Colon (tissue), 2 donors: ENCODE results near the gene NINL.

Experiments used
- FAIRE-seq: peaks from 2 replicates; lab custom pipeline; 2012; peaks lifted over from hg19 to GRCh38; lab: Jason Lieb, UNC
- donor health status: control.
- donor health status: control.

The NINL gene

DNA sequence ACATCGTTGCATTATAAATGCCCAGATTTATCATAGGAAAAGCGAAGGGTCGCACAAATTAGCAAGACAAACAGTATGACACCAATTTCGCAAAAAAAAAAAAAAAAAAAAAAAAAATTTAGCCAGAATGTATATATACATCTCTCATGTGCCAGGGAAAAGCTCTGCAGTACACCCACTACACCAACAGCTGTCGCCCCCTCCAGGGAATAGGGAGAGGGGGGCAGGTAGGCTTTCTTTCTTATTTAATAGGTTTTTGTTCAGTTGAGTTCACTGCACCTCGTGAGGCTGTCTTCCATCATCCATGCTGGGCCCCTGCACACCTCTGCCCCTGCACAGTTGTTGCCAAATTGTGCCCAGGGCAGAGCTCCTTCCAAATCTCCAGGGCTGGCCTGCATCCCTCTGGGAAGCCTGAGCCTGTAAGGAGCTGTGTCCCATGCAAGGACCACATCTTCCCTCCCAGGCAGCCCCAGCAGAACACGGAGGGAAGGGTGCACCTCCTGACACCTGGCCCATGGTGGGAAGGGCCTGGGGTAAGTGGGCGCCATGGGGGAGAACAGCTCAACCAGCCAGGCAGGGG is 85.4 kb downstream of the NINL start:
- FAIRE-seq: no peak

DNA sequence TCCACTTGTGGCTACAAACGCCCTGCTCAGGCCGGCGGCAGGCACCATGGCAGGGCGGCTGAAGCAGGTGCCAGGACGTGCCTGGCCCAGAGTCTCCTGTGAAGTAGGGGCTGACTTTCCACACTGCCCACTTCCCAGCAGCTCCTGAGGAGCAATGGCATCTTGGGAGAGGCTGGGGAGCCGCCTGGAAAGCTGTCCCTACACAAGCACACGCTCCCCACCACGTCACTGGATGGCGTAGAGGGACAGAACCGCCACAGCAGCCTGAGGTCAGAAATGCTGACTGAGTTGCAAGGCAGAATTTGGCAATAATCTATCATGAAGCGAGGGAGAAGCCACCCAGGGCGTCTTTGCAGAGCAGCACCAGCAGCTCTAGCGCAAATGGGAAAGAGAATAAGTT is 86.3 kb downstream of the NINL start:
- FAIRE-seq: no peak

DNA sequence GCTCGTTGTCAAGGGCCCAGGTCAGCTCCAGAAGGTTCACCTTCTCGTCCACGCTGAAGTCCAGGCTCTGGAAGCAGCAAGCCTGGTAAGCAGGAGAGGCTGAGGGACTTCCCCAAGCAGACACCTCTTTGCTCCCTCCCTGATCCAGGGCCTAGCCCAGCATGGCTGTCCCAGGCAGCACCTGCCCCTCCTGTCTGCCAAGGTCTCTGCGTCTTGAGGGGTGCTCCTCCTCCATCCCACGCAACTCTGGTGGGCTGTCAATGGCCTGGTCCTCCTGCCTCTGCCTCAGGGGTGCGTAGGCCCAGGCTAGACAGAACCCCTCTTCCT is 87.1 kb downstream of the NINL start:
- FAIRE-seq: no peak

DNA sequence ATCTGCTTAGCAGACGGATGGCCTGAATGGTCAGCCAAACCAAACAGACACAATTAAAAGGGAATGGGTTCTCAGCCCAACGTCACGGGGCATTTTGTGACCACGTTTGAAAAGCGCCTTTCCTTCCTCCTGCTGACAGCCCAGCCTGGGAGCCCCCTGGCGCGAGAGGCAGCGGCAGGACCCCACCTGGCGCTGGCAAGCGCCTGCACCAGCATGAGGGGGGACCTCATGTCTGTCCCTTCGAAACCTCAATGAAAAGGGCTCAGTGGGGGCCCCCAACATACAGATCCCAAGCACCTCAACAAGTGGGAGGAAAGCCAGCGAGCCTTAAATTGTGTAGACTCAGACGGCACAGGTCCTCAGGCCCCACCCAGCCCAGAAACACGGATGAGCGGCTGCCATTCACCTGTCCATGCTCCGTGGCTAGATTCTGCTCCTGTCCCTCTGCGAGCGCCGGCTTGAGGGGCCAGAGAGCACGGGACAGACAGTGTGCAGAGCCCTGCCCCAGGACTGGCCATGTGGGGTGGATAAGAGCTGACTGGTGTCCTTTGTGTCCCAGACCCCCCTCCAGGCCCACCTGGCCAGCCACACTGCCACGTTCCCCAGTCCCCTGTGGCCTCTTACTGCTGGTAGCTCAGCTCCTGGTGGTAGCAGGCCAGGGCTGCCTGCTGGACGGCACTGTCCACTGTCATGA is 87.6 kb downstream of the NINL start:
- FAIRE-seq: no peak

DNA sequence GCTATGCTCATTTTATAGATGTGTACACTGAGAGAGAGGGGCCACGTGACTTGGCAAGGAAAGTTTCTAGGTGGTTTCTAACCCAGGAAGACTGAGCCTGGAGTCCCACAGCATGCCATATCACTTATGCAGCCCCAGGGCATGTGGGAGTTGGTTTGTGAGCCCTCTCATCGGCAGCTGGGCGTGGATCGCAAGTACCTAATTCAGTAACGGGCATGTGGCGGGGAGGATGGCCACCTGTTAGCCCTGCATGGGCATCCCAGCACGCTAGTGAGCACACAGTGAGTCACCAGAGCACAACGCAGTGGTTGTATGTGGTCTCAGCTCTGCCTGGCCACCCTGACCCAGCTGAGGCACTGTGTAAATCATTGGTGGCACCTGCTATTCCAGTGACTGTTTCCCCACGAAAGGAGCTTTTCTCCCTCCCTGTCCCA is 88.3 kb downstream of the NINL start:
- FAIRE-seq: no peak

DNA sequence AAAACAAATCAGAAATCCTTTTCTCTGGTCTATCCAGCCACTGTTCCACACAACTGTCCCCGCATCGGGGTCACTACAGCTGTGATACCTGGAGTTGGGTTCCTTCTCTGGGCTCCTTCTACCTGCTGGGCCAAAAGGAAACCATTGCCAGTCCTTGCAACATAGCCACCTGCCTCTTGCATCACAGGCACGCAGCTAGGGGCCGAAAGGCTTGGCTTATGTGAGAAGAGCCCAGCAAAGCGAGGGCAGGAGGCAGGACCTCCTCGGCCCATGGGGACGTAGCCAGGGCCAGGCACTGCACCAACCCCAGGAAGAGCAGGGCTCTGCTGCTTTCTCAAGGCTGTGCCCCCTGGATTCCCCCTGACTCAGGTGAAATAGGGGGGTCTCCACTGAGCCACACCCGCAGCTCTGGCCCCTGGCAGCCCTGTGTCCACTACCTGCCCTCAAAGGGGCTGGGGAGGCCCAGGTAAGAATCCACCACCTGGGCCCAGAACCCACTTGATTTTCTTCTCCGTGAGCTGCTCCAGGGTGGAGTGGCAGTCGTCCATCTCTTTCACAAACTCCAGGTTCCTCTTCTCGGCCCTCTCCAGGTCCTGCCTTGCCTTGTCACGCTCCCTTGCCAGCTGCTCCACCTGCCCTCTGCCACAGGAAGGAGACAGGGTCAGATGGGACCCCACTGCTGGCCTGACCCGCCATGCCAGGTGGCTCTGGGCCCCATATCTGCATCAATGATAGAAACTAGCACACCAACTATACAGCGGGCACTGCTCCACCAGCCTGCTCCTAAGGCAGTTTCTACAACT is 89.0 kb downstream of the NINL start:
- FAIRE-seq: no peak

DNA sequence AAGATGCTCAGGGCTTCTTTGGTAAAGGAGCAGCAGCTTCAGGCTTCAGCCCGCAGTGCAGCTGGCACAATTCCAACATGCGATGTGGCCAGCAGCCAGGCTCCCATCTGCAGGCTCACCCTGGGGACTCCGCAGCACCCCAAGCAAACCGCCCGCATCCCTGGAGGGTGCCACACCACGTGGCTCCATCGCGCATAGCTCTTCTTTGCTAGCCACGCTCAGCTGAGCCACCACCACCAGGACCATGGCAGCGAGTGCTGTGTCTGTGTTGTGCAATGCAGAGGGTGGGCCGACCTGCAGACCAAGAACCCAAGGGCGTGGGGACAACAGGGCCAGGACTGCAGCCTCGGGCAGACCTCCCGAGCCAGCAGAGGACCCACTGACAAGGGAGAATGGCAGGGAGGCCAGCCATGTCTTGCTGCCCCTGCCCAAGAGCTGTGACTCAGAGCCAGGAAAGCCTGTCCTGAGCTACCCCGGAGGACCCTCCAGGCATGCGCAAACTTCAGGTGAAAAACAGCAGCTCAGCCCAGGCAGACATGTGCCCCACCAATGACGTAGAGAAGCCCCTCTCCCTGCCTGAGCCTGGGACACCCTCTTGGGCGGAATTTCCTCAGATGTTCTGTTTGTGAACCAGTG is 90.0 kb downstream of the NINL start:
- FAIRE-seq: no peak

DNA sequence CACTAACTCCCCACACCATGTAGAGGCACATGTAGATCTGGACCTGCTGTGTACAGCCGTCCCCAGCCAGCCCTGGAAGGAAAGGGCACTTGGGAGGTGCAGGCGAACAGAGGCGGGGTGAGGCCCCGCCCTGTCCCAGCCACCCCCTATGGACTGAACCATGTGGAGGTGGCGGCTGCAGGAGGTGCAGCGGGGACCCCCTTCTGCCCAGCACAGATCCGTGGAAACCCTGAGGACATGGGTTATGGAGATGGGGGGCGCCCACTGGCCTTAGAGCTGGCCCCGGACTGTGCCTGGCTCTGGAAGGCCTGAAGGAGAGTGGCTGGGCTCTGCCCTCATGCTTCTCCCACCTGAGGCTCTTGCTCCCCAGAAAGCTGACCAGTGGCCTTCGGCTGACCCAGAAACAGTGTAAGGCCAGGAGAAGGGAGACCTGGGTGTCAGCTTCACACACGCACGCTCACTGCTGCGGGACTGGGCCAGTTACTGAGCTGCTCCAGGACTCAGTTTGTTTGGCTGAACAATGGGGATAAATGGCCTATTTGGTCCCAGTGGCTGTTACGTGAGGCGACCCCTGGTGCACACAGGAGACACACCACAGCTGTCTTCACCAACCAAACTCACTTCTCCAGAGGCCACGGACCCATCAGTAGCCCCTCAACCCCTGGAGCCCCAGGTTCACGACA is 90.7 kb downstream of the NINL start:
- FAIRE-seq: no peak

DNA sequence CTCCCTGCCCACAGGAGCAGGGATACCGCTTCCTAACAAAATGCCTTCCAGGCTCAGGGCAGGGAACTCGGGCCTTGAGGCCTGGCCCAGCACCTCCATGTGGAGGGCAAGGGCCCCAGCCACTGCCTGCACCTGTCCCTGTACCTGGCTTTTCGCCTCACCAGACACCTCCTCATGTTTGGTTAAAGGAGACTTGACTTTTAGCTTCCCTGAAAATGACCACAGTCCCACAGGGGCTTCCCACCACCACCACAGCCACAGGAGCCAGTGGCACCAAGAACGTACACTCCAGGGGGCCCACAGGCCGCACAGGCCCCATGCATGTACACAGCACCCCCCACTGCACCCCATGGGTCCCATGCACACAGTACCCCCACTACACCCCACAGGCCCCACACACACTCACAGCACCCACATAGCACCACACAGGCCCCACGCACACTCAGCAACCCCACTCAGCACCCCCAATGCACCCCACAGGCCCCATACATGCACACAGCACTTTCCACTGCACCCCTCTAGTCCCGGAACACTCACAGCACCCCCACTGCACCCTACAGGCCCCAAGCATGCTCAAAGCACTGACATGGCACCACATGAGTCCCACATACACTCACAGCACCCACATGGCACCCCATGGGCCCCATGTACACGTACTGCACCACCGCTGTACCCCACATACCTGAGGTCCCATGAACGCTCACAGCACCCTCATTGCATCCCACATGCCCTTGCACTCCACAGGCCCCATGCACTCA is 91.4 kb downstream of the NINL start:
- FAIRE-seq: no peak

DNA sequence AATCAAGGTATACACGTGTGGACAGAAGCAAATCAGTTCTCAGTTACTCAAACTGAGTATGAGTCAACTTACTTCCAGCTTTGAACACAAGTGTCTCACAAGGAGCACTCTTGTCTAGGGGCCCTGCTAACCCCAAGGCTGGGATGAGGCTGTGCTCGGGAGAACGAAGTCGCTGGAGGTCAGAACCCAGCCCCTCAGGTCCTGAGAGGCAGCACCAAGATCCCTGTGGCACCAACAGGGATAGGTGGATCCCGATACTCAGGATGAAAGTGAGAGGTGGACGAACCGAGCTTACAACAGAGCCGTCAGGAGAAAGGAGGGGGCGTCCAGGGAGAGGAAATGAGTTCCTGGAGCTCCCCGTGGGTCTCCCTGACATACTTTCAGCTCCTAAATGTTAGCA is 92.2 kb downstream of the NINL start:
- no peak for FAIRE-seq

DNA sequence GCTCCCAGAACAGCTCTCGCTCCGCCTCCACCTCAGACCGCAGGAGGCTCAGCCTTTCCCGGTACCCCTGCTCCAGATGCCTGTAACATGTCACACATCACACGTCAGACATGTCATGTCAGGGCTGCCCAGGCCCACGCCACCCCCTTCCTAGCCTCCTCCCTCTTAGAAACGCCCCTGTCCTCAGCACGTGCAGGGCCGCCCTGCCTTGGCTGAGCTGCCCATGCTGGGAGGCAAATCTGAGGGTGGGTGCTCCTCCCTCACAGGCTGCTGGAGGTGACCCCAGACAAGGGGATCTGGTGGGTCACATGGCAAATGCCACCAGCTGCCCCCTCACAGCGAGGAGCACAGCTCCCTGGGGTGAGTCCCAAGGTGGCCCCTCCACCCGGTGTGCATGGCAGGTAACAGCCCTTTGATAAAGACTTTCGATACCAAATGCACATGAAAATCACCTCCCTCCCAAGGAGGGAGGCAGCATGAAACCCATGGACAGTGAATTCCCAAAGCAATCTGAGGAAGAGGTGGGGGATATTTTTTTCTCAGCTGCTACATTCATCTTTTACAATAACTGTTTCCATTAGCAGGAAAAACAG is 93.8 kb downstream of the NINL start:
- FAIRE-seq: no peak

DNA sequence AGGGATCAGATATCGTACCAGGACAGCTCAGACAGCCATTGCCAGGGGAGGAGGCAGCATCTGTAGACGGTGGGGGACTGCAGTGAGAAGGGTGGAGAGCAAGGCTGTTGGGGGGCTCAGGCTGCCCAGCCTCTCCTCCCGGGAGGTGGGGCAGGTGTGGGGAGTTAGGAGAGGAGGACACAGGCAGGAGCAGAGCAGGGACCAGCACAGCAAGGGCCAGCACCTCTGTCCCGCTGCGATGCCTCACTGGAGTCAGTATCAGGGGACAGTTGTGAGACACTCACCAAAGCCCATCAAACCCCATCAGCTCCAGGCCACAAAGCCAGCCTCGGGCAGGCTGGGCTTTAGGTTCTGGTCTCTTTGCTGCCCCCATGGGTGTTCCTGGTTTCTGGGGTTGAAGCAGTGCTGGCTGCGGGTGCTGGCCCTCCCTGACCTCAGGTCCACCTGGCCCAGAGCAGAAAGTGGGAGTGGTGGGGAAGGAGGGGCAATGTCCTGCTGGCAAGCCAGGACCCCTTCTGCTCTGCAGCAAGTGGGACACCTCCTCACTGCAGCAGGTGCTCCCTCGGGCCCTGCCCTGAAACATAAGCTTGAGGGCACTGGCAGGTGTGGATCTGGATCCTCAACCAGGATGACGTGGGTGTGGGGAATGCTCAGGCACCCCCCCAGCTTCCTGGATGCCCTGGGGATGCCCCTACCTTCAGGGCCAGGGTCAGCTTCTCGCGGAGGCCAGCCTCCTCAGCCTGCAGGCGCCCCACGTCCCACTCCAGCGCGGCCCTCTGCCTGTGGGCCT is 94.5 kb downstream of the NINL start:
- no peak for FAIRE-seq

DNA sequence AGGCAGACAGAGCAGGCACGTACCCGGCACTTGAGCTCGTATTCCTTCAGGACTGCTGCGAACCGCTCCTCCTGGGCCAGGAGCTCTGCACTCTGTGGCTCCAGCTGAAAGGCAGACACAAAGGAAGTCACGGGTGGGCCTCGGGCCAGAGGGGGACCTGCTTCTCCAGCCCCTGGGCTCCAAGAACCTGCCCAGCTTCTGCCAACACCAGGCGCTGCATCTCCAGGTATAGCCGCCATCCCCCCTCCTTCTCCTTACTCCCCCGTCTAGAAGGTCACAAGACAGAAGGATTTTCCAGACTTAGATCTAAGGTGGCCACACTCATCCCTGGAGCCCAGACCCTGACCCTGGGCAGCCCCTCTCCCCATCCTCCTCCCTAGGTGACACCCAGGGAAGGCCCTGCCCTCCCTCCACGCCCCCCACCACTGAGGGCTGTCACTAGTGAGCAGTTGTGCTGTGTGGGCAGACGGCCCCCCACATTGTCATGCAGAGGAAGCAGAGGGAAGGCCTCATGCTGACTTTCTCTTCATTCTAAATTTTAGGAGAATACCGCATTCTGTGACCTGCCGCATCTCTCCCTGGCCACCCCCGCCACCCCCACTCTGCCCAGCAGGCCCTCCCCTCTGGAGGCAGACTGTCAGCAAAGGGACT is 96.0 kb downstream of the NINL start:
- FAIRE-seq: no peak

DNA sequence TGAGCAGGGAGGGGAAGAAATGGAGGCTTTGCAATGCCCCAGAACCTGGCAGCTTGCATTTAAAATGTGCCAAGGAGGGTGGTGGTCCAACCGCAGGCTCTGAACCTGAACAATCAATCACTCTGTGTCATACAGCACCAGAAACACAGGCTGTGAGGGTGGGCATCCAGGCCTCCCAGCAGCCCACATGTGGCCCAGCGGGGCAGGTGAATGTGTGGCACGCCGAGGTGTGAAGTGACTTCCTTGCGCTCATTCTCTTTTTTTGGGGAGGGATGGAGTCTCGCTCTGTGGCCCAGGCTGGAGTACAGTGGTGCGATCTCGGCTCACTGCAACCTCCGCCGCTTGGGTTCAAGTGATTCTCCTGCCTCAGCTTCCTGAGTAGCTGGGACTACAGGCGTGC is 97.4 kb downstream of the NINL start:
- FAIRE-seq: no peak

DNA sequence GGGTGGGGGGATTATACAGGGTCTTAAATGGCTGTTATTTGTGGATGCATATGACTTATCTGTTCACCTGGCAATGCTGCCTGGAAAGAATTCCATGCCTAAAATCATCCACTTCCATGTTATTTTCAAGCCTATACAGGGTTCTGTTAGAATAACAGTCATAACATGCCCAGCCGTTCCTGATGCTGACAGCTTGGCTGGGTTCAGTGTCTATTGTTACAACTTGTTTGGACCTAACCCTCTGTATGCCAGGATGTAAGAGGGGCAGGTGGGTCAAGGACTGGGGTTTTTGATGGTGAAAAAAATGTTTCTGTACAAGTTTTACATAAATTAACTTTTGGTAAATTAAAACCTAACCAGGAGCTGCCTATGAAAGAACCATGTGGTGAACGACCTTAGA is 98.0 kb downstream of the NINL start:
- FAIRE-seq: no peak

DNA sequence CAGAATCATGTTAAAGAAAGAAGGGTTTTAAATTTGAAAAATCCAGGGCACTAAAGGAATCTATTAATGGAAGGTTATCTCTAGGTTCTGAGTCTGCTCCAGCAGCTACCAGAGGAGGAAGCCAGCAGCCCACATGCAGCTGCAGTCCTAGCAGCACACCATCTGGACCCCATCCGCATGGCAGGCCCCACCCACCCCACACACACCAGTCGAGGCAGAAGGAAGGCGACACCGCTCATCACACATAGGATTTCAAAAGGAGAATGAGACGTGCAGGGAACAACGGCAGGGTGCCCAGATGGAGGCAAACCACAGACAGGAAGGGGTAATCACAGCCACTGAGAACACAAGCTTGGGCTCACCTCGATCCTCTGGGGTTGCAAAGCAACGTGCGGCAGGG is 99.0 kb downstream of the NINL start:
- FAIRE-seq: no peak

DNA sequence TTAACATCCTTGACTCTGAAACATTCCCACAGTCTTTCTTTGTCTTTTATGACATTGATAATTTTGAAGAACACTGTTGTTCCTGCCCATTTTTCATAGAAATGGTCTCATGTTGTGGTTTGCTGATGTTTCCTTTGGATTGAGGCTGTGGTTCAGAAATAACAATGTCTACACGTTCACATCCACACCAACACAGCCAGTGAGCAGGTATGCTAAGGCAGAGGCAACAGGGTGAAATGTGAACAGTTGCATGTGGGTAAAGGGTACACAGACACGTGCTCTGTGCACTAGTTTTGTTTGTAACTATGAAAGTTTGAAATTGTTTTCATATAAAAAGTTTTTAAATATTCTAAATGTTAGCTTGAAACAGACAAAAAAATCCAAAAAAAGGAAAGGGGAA is 99.5 kb downstream of the NINL start:
- no peak for FAIRE-seq

DNA sequence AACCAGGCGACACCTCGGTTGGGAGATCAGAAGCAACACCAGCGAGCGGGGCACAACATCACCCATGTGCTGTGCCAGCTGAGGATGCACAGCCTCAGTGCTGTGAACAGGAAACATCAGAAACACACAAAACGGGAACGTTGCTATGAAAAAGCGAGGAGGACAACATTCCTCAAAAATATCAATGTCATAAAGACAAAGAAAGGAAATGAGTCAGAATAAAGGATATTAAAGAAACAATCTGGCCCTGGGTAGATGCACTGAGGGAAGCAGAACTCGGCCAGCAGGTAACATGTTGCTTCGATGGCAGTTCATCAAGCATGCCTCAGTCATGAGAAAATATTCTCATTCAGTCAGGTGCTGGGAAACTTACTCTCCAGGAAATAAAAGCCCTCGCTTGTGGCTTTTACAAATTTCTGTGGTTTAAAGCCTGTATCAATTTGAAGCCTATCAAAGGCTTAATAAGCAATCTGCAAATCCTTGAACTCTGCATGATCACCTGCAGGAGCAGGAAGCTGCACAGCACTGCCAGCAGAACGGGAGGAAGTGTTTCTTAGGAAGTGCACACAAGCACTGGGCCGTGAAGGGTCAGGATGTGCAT is 100.3 kb downstream of the NINL start:
- FAIRE-seq: no peak

DNA sequence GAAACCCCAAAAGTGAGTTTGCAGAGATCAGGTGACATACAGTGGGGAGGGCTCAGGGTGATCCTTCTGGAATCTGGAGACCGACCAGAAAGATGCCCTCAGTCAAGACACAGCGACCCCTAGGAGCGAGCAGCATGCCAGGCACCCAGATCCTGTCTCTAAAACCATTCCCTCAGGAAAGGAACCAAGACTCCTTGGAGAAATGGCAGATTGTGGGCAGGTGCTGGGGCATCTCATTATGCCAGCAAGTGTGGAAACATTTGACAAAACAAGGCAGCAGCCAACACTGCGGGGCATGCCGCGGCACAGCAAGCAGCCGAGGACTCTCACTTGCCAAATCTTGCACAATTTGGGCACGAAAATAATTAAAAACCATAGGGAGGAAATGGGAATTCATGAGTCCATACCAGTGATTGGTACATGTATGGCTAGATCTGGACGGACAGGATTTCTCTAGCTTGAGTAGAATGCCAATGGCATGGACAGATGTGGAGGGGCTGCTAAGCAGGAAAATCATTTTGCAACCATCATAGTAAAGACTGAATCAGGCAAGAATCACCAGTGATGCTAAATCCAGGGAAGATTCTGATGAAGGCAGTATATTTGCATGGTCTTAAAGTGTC is 101.0 kb downstream of the NINL start:
- no peak for FAIRE-seq
